Fibroblast of upper back skin (primary cell): ENCODE data around the gene TULP3.

ENCODE experiments used
- DNase-seq: peaks from one replicate; pipeline ENCODE4 v3.0.0-alpha.2; 2013

Gene TULP3

DNA sequence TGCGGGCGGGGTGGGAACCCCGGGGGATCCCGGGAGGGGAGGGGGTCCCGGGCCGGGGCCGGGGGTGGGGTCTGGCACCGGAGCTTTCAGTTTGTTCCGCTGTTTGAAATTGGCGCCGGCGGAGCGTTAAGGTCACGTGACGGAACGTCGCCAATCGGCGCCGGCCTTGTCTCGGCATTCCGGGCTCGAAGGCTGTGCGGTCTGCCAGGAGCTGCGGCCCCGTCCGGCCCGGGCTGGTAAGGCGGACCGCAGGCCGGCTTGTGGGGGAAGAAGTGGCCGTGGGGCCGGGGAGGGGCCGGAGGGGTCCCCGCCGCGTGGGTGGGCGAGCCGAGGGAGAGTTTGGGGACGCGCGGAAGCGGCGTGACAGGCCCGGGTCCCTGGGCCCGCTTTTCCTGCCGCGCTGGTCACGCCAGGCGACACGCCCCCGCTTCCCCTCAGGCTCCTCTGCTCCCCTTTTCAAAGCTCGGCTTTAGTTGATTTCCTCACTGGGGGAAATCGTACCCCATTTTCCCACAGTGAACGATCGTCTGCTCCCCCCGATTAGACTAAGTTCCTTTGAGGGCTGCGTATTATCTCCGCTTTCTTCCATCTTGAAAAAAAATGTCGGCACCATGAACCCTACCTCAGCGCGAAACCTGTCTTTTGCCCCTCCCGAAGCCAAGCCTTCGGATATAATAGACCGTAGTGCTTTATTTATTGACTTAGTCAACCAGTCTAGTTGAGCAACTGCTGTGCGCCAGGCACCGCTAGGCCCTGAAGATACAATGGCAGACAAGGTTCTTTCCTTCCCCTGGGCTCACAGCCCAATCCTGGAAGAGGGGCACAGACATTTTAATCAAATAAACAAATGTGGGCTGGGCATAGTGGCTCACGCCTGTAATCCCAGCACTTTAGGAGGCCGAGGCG lies 13.4 kb upstream of the TULP3 start, which contains the start of the genes FOXM1 and RHNO1:
Gene FOXM1 (minus strand): TSS at position 128 of the 906 bp plus-strand sequence. CDS start 2,696 bp downstream, outside the sequence.
Gene RHNO1 (plus strand): TSS at position 177 of the 906 bp plus-strand sequence. CDS start 8,144 bp downstream, outside the sequence.
- DNase-seq = peak; percentile 87

DNA sequence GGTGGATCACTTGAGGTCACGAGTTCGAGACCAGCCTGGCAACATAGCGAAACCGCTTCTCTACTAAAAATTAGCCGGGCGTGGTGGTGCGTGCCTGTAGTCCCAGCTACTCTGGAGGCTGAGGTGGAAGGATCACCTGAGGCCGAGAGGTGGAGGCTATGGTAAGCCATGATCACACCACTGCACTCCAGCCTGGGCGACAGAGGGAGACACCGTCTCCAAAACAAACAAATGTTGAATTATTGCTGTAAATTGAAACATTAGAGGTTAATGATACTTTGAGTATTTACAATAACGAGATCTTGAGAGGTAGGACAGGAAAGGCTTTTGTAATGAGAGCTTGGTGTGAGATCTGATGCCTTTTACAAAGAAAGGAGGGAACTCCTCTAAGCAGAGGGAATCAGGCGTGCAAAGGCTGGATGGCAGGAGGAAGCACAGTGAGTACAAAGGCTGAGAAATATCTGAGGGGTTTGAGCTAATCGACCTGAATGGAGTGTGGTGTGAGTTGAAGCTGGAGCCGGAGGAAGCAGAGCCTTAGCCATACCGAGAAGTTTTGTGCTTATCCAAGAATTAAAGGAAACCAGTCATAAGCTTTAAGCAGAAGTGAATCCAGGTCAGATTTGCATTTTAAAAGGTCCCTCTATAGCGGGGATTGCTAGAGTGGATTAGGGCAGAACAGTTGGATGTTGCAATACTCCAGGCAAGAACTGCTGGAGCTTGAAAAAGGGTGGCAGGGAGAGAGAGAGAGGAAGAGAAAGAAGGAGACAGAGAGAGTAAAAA lies 12.5 kb upstream of the TULP3 start:
- DNase-seq = peak; percentile 32

DNA sequence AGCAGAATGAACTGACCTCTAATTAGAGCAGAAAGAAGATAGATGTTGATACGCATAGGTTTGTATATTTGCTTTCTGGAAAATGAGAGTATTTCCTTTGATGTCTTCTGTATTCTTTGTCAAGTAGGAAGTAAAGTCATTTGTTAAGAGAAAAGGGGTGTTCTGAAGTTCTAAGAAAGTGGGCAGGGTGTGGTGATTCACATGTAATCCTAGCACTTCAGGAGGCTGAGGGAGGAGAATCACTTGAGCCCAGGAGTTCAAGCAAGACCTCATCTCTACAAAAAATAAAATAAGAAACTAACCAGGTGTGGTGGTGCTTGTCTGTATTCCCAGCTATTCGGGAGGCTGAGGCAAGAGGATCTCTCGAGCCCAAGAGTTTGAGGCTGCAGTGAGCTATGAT lies 10.8 kb upstream of the TULP3 start:
- DNase-seq = no peak

DNA sequence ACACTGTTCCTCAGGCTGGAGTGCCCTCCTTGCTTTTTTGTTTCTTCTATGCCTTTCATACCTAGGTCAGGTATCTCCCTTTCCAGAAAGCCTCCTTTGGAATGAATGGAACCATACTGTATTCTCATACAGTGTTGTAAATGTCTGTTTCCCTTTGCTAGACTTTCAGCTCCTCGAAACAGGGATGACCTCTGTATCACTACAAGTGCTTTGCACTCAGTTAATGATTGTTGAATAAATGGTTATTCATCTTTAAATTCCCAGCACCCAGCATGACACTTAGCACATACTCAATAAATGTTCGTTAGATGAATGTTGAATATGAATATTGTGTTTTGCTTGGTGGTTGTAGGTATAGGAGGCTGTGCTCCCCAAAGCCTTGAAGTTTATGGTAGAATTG lies 5.9 kb upstream of the TULP3 start:
- DNase-seq = no peak

DNA sequence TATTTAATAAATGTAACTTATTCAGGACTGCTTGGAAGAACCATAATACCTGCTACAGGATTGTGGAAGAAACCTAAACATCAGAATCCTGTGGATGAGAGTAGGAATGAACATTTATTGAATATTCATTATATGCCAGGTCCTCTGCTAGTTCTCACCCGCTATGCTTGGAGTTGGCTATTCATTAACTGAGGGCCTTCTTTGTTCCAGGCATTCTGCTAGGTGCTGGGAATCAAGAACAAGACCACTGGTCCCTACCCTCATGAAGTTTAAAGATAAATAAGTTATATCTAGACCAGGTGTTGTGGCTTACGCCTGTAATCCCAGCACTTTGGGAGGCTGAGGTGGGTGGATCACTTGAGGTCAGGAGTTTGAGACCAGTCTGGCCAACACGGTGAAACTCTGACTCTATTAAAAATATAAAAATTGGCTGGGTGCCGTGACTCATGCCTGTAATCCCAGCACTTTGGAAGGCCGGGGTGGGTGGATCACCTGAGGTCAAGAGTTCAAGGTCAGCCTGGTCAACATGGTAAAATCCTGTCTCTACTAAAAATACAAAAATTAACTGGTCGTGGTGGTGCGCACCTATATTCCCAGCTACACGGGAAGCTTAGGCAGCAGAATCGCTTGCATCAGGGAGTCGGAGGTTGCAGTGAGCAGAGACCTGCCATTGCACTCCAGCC lies 3.8 kb upstream of the TULP3 start:
- no peak for DNase-seq

DNA sequence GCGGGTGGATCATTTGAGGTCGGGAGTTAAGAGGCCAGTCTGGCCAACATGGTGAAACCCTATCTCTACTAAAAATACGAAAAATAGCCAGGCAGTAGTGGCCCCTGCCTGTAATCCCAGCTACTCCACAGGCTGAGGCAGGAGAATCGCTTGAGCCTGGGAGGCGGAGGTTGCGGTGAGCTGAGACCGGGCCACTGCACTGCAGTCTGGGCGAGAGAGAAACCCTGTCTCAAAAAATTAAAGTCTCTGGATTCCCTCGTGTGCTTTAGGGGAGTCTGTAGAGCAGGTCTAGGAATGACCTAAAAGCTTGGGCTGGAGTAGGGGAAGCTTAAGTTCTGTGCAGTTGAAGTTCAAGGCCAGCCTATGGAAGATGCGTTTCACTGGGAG lies 697 bp upstream of the TULP3 start:
- DNase-seq = no peak

DNA sequence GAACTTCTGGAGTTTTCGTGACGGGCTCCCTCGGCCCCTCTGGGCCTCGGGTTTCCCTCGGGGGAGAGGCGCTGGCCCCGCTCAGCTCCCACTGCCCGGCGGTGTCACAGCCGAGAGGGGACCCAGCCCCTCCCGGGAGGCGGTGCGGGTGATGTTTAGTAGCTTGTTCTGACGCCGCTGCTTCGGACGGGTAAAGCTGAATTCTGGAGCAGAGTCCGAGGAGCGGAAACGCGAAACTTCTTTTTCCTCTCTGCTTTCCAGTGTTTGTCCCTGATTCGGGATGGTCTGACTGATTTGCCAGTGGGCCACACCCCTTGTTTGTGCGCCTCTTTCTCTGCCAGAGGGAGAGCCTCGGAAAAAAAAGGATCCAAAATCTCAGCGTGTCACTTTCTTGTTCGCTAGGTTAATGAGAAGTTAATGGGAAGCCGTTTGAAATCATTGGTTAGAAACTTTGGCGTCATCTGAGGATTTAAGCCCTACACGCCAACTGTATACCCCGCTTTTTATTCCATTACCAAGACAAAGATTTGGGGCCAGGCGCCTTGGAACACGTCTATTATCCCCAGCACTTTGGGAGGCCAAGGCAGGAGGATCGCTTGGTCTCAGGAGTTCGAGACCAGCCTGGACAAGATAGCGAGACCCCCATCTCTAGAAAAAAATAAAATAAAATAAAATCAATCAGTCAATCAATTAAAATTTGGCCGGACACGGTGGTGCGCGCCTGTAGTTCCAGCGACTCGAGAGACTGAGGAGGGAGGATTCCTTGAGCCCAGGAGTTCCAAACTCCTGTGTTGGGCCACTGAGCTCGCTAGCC lies 756 bp downstream of the TULP3 start:
- peak; percentile 62 for DNase-seq

DNA sequence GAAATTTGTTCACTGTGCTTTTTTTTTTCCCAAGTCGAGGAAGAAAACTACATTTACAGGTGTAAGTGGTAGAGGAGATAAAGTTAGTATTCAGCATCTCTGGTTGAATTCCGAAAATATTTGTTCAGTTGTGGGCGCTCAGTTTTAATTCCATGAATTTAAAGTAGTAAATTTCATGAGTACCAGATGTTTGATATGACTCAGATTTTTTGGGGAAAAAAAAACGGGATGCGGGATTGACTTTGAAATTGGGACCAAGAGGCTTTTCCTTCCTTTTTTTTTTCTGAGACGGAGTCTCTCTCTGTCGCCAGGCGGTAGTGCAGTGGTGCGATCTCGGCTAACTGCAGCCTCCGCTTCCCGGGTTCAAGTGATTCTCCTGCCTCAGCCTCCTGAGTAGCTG lies 1.6 kb downstream of the TULP3 start:
- DNase-seq = peak; percentile 69

DNA sequence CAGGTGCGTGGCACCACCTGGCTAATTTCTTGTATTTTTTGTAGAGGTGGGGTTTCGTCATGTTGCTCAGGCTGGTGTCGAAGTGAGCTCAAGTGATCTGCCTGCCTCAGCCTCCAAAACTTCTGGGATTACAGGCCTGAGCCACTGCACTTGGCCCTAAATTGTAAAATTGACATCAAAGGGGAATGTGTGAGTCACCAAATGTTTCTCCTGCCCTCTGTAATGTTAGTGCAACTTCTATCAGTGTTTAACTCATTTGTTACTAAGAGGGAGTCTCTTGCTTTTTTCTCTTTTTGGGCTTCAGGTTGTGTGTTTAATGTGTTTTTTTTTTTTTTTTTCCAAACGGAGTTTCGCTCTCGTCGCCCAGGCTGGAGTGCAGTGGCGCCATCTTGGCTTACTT lies 2.3 kb downstream of the TULP3 start:
- DNase-seq = peak; percentile 90

DNA sequence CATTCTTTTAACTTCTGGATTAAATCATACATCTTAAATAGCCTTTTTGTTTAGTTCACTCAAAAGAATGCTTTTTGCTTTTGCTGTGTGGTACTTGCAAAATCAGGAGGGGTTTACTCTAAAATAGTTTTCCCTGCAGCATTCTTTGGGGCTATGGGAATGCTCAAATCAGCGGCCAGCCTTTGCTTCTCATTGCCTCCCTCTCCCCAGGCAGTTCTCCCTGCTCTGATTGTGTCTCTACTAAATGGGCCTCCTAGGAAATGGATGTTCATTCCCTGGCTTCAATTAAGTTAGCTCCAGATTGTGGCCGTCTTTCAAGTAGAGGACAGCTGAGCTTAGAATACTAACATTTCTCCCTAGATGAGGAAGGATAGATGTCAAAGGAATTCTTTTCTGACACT lies 4.4 kb downstream of the TULP3 start:
- peak; percentile 50 for DNase-seq

DNA sequence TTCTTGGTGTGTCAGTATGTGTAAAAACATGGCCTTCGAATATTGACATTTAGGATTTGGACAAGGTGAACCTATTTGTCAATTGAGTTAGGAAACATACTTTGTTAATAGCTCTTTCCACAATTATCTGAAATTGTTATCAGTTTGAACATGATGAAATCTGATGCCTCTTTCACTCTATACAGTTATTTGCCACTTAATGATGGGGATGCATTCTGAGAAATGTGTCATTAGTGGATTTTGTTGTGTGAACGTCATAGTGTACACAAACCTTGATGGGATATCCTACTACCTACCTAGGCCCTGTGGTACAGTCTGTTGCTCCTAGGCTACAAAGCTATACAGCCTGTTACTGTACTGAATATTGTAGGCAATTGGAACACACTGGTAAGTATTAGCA lies 4.8 kb downstream of the TULP3 start:
- peak; percentile 7 for DNase-seq

DNA sequence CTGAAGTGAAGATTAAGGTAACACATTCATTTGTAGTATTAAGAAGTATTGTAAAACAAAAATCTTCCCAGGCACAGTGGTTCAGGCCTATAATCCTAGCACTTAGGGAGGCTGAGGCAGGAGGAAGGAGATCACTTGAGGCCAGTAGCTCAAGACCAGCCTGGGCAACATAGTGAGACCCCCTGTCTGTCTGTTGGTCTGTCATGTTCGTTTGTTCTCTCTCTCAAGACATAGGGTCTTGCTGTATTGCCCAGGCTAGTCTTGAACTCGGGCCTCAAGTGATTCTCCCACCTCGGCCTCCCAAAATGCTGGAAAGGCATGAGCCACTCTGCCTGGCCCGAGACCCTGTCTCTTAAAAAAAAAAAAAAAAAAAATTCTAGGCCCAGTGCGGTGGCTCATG lies 6.7 kb downstream of the TULP3 start:
- no peak for DNase-seq

DNA sequence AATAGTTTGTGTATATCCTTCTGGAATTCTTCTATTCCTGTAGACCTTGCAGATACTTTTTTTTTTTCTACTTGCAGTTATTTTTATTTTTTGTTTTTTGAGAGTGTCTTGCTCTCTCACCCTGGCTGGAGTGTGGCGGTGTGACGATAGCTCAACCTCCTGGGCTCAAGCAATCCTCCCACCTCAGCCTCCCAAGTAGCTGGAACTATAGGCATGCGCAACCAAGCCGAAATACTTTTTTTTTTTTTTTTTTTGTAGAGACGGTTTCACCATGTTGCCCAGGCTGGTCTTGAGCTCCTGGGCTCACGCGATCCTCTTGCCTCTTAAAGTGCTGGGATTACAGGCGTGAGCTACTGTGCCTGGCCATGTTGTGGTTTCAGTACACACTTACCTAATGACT lies 10.0 kb downstream of the TULP3 start:
- no peak for DNase-seq

DNA sequence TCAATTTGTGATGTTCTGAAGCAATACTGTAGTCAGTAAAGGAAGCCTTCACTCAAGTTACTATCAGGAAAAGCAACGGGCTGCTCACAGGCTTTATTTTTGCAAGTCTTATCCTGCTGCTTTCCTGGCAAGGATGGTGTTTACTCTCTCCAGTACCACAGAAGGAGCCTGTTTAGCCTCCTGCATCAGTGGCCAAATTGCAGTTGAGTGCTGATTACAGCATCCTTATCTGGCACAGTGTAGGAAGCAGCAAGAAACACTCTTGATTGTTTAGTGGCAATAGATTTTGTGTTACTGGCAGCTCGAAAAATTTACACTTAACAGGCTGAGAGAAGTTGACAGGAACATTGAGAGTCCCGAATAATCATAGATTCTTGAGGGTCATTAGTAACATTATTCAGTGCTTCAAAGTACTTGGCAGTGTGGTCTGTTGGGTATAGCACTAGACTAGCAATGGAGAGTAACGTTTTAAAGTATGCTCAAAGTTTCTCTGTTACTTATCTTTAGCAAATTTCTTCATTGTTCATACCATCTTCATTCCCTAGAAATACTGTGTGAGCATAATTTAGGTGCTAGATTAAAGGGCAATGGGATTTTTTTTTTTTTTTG lies 11.7 kb downstream of the TULP3 start:
- DNase-seq = no peak

DNA sequence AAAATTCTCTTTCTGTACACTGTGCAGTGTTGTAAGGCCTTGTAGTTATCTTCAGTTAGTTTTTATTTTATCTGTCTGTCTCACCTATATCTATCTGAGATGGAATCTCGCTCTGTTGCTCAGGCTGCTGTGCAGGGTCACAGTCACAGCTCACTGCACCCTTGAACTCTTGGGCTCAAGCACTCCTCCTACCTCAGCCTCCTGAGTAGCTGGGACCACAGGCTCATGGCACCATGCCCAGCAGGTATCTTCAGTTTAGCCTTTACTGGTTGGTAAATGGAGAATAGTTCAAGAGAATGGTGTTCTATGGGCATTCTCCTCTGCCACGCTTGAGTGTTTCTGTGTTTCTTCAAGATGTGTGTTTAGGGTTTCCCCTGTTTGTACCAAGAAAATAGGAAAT lies 13.6 kb downstream of the TULP3 start:
- no peak for DNase-seq

DNA sequence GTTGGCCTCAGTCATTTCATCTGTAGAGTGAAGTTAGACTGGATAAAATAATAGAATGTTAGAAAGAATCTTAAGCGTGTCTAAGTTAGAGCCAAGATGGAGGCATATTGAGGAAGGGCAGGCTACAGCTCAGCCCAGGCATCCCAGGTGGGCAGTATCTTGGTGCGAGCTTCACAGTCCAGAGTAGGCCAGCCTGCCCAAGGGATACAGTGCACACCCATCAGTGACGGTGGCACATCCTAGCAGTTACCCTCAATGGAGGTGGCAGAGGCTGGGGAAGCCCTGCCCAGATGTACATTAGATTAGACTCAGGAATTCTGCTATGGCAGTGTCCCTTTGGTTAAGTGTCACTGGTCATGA lies 21.5 kb downstream of the TULP3 start:
- DNase-seq = no peak

DNA sequence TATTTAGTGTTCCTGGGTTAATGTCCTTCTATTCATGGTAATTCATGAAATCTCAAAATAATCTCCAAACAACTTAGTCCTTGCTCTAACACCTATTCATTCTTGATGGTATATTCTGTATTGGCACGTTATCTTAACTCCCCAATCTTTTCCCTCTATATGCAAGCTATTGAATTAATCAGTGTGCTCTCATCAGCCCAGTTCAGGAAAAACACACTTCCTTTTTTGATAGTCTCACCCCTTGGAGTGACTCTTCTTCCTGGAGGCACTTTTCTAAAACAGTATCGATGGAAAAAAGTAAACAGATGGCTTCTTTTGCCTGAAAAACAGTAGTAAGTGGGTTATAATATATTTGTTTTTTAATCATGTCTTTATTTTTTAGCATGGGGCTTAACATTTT lies 28.6 kb downstream of the TULP3 start:
- DNase-seq = no peak

DNA sequence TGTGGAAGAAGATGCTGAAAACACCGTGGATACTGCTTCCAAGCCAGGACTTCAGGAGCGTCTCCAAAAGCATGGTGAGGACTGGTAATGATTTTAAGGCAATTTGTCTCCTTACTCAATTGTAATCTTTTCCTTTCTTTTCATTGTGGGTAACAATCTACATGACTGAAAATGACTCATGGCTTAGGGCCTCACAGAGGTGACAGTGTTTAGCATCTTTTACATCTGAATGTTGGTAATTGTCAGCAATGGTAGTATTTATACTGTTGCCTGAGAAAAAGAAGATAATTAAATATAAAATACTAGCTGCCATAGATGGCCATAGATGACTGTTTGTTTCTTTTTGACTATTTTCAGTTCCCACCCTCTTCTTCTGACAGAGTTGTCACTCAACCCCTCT lies 31.6 kb downstream of the TULP3 start:
- DNase-seq = peak; percentile 5

DNA sequence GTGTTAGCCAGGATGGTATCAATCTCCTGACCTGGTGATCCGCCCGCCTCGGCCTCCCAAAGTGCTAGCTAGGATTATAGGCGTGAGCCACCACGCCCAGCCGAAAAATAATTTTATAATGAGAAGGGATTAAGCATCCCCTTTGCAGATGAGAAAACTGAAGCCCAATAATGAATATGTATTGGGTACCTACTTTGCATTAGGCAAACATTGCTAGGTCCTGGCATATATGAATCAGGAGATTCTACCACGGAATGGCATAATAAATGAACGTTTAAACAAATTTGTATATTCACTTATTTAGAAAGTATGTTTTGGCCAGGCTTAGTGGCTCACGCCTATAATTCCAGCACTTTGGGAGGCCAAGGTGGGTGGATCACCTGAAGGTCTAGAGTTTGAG lies 32.4 kb downstream of the TULP3 start:
- DNase-seq = no peak

DNA sequence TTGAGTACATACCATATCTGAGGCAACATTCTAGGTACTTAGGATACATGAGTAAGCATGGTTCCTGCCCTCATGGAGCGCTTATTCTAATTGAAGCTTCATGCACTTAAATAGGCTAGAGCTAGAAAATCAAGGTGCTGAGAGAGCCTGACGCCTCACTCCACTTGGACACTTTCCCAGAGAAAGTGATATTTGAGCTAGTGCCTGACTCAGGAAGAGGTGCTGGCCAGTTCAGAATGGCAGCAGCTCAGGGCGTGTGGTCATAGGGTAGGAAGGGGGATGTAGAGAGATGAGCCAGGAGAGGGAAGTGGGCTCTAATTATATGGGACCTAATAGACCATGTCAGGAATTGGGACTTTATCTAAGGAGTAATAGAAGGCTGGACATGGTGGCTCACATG lies 33.3 kb downstream of the TULP3 start:
- DNase-seq = peak; percentile 30

DNA sequence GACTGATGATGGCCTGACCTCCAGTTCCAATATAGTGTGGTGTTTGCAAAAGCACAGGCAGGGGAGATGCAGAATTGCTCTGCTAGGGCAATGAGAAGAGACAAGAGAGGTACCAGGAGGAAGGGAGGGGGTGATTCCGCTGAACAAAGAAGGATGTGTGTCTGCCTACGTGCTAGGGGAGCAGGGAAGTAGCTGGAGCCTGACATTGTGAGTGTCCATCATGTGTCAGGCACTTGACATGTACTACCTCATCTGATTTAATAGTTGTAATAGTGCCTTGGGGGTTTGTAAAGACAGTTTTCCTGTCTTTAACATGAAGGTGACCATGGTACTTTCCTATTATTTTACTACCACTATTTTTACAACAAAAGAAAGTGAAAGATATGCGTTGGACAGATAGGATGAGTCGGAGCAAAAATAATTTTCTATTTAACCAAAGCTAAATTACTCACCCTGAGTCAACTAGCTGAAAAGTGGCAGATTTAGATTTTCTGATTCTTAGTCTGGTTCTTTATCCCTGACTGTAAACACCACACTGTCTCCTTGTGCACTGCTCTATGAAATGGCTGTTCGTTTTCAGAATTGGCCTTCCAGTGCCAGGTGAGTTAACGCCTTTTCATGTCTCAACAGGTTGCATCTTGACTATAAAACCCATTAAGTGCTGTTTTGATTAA lies 34.8 kb downstream of the TULP3 start:
- no peak for DNase-seq

DNA sequence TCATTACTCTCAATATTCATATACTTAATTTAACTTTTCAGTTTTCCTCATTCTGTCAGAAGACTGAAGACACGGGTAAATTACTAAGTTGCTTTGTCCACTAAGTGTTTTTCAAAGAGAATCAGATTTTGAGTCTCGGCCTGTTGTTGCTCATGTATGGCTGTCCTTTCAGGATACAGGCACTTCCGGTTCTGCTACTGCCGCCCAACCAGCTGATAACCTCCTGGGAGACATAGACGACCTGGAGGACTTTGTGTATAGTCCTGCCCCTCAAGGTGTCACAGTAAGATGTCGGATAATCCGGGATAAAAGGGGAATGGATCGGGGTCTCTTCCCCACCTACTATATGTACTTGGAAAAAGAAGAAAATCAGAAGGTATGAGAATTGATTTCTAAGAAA lies 40.2 kb downstream of the TULP3 start:
- no peak for DNase-seq
